Measurements from ENCODE around the gene USHBP1. TPM values are rescaled to one million over a fixed set of nuclear protein-coding genes. Genes with fewer than 3 reads are reported as not detected.

USHBP1 gene
- polyA plus RNA-seq, 2 of the 4 experiments (the other 2 are of a cell fraction): 0.03 TPM; not detected in 1

DNA sequence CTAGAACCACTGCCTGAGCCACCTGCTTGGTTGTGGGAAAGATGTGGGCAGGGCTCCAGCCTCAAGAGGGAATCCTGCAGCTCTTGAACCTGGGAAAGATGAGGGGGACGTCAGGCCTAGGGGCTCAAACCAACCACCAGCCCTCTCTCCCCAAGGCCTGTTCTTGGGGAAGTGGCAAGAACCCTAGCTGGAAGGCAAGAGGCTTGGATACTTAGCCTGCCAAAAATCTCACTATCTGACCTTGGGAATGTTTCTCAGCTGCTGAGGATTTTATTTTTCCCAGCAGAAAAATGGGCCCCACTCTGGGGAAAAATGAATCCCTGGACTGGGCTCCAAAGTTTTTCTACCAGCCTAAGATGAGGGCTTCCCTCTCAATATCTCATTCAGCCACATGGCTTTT is 4.6 kb downstream of the USHBP1 start (continued):
- TF ChIP-seq, protein P1, sequence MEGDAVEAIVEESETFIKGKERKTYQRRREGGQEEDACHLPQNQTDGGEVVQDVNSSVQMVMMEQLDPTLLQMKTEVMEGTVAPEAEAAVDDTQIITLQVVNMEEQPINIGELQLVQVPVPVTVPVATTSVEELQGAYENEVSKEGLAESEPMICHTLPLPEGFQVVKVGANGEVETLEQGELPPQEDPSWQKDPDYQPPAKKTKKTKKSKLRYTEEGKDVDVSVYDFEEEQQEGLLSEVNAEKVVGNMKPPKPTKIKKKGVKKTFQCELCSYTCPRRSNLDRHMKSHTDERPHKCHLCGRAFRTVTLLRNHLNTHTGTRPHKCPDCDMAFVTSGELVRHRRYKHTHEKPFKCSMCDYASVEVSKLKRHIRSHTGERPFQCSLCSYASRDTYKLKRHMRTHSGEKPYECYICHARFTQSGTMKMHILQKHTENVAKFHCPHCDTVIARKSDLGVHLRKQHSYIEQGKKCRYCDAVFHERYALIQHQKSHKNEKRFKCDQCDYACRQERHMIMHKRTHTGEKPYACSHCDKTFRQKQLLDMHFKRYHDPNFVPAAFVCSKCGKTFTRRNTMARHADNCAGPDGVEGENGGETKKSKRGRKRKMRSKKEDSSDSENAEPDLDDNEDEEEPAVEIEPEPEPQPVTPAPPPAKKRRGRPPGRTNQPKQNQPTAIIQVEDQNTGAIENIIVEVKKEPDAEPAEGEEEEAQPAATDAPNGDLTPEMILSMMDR (IDR thresholded peaks at IDR 0.05): no peak
- no peak for TF ChIP-seq TP53 (CRISPR knock-in tag; IDR thresholded peaks at IDR 0.05)

DNA sequence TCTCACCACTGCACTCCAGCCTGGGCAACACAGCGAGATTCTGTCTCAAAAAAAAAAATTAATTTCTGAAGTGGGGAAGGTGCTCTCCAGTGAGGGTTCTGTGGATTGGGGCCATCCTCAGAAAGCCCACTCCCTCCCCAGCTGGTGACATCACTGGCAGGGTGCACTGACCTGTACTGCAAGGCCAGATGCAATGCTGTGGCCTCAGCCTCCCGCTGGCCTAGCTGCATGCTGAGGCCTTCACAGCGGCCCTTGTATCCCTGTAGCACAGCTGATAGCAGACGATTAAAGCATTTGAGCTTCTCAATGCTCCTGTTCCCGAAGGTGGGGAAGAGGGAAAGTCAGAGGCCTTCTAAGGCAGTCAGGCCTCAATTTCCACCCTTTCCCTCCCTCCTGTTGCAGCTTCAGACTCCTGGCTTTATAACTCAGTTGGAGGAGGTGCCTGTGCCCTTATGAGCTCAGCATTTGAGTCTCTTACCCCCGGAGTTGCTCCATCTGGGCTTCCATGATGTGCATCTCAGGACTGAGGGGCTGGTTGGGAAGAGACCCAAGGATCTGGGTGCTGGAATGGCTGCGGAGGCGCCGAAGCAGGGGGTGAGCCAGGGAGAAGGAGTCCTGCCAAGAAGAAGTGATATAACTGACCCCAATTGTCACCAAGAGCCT is 5.3 kb downstream of the USHBP1 start:
- H3K4me1 ChIP-seq: no peaks in the 10 kb centered on the region; the same call in 2 of the 3 replicates
- FAIRE-seq (no peak), DNase-seq (ENCODE audit: low read depth in 1 of 2, low spot score in 1 of 2) (no peak), ATAC-seq (no peak)
- H3K4me3 ChIP-seq: no peak overlapping the region
- no peak overlapping the region for H3K27ac ChIP-seq
- H3K9me3 ChIP-seq: no peaks in the 10 kb centered on the region
- no peak overlapping the region for H3K4me2 ChIP-seq
- no peak for TF ChIP-seq HEYL (CRISPR knock-in tag; IDR thresholded peaks at IDR 0.05)
- TF ChIP-seq, protein P2, sequence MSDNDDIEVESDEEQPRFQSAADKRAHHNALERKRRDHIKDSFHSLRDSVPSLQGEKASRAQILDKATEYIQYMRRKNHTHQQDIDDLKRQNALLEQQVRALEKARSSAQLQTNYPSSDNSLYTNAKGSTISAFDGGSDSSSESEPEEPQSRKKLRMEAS (IDR thresholded peaks at IDR 0.05): no peak
- CTCF ChIA-PET: interaction anchor here (0.6 to 8.0 kb wide), 11 partner anchors 9 to 525 kb away, joined by 3 to 77 read pairs (median 4); partner anchors contain the start of genes ANKLE1 and USE1
- WGBS (ENCODE audit: missing lambda C conversion rate): 88% methylated on average over 5 of the region's 9 CpGs
- POLR2A ChIA-PET: interaction anchor here (0.7 kb wide), 1 partner anchor 7 kb away, joined by 3 read pairs; no protein-coding TSS in a partner anchor

DNA sequence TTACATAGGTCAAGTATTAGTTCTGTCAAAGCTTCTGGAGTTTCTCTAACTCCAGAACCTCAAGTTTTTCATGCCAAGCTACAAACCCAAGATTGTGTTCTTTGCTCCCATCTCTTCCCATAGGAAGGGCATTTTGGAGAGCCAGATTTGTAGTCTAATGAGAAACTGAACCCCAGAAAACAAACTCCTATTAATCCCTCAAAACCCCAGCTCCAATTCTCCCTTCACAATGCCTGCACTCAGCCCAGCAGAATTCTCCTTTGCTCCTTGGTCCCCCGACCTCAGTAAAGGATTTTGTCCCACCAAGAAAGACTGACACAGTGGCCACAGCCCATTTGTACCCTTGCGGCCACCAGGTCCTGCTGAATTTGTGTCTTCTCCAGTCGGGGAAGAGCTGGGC is 8.4 kb downstream of the USHBP1 start:
- H3K4me2 ChIP-seq: no peak overlapping the region
- no peak for TF ChIP-seq ZC3H11A (IDR thresholded peaks at IDR 0.05)
- no peak for TF ChIP-seq FOXS1 (CRISPR knock-in tag; IDR thresholded peaks at IDR 0.05)
- TF ChIP-seq SREBF2 (IDR thresholded peaks at IDR 0.05): no peak
- TF ChIP-seq RNF2 (IDR thresholded peaks at IDR 0.05; ENCODE audit: borderline replicate concordance, low read depth): no peak
- TF ChIP-seq, protein P3, sequence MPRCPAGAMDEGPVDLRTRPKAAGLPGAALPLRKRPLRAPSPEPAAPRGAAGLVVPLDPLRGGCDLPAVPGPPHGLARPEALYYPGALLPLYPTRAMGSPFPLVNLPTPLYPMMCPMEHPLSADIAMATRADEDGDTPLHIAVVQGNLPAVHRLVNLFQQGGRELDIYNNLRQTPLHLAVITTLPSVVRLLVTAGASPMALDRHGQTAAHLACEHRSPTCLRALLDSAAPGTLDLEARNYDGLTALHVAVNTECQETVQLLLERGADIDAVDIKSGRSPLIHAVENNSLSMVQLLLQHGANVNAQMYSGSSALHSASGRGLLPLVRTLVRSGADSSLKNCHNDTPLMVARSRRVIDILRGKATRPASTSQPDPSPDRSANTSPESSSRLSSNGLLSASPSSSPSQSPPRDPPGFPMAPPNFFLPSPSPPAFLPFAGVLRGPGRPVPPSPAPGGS (IDR thresholded peaks at IDR 0.05): no peak
- no peak for TF ChIP-seq TP53 (CRISPR knock-in tag; IDR thresholded peaks at IDR 0.05)
- no peak for TF ChIP-seq RAD21 (conservative IDR thresholded peaks at IDR 0.05 in 1 of 2, IDR thresholded peaks at IDR 0.05 in 1 of 2)
- TF ChIP-seq CHD4 (IDR thresholded peaks at IDR 0.05; ENCODE audit: borderline replicate concordance): no peak
- no peak for TF ChIP-seq EHMT2 (IDR thresholded peaks at IDR 0.05; ENCODE audit: low read depth)
- no peak for TF ChIP-seq KDM1A (IDR thresholded peaks at IDR 0.05; ENCODE audit: low read depth)
- TF ChIP-seq HOXA7 (CRISPR knock-in tag; IDR thresholded peaks at IDR 0.05): no peak
- TF ChIP-seq FOSB (CRISPR knock-in tag; IDR thresholded peaks at IDR 0.05): no peak
- H3K9me3 ChIP-seq: no peaks in the 10 kb centered on the region
- H3K4me3 ChIP-seq: no peak overlapping the region
- 15% methylated on average over 1 of the region's 3 CpGs for WGBS (ENCODE audit: missing lambda C conversion rate)
- no peak overlapping the region for H3K27ac ChIP-seq
- H3K4me1 ChIP-seq: no peaks in the 10 kb centered on the region; the same call in 2 of the 3 replicates
- DNase-seq (ENCODE audit: low read depth in 1 of 2, low spot score in 1 of 2) (no peak), ATAC-seq (no peak), FAIRE-seq (no peak)
- ChIA-PET CTCF (interaction anchor here (0.7 to 7.1 kb wide), 4 partner anchors 8 to 324 kb away, joined by 3 to 62 read pairs (median 7); partner anchors contain the start of gene USHBP1), POLR2A (no interaction called here)

DNA sequence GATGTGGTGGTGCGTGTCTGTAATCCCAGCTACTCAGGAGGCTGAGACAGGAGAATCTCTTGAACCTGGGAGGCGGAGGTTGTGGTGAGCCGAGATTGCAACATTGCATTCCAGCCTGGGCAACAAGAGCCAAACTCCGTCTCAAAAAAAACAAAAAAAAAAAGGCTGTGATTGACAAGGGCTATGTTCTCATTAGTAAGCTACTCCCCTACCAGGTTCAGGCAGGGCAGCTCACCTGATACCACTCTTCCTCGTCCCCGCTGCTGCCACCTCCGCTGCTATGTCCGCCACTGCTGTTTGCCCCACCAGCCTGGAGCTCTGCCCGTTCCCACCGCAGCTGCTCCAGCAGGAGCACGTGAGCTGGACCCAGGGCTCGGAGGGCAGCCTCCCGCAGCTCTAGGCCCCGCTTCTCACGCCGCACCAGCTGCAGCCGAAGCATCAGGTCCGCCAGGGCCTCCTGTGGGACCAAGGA is 9.4 kb downstream of the USHBP1 start:
- TF ChIP-seq NPAS2 (CRISPR knock-in tag; IDR thresholded peaks at IDR 0.05; ENCODE audit: borderline replicate concordance) (no peak), TFCP2L1 (CRISPR knock-in tag; IDR thresholded peaks at IDR 0.05) (no peak), RCOR1 (IDR thresholded peaks at IDR 0.05; ENCODE audit: low read depth, low read length) (no peak), CBX2 (IDR thresholded peaks at IDR 0.05; ENCODE audit: borderline replicate concordance, low read depth) (no peak), JUNB (IDR thresholded peaks at IDR 0.05) (no peak), KDM1A (IDR thresholded peaks at IDR 0.05; ENCODE audit: low read depth) (no peak), NR3C1 (IDR thresholded peaks at IDR 0.05) (no peak), HEYL (CRISPR knock-in tag; IDR thresholded peaks at IDR 0.05) (no peak)
- Histone ChIP-seq H3K4me3 (no peak overlapping the region), H3K9me3 (no peaks in the 10 kb centered on the region), H3K27ac (no peak overlapping the region), H3K4me2 (no peak overlapping the region), H3K4me1 (no peaks in the 10 kb centered on the region; the same call in 2 of the 3 replicates)
- POLR2A ChIA-PET: no interaction called here
- ATAC-seq (no peak), FAIRE-seq (no peak), DNase-seq (ENCODE audit: low read depth in 1 of 2, low spot score in 1 of 2) (no peak)
- CTCF ChIA-PET: interaction anchor here (0.7 to 4.5 kb wide), 5 partner anchors 9 to 568 kb away, joined by 3 to 20 read pairs (median 5); partner anchors contain the start of gene USHBP1
- 81% methylated on average over 18 of the region's 18 CpGs for WGBS (ENCODE audit: missing lambda C conversion rate)
